SK-N-MC (cell line): ENCODE results near the gene KCNJ8.

ENCODE experiments used
- DNase-seq: peaks from one replicate; pipeline ENCODE4 v3.0.0-alpha.2; 2011; ENCODE audit warnings: low read depth, low spot score
- H3K27ac ChIP-seq: fragments of 200-600 bp; sonication (generic); 2 replicates; pipeline ENCODE4 v1.5.1; 2016; ENCODE audit warnings: mixed run types
- H3K36me3 ChIP-seq: fragments of 200-600 bp; sonication (generic); 2 replicates; pipeline ENCODE4 v1.6.1; 2017; ENCODE audit warnings: antibody characterized with exemption, low read length, mixed read lengths; ENCODE audit not compliant: insufficient read depth
- H3K4me3 ChIP-seq: fragments of 200-600 bp; sonication (generic); 2 replicates; pipeline ENCODE4 v1.5.1; 2016
- H3K9ac ChIP-seq: fragments of 200-600 bp; sonication (generic); 2 replicates; pipeline ENCODE4 v1.8.0; 2017; ENCODE audit warnings: mixed run types, mixed read lengths; ENCODE audit not compliant: insufficient read length
- H3K9me3 ChIP-seq: fragments of 200-600 bp; sonication (generic); 2 replicates; pipeline ENCODE4 v1.6.1; 2017; ENCODE audit warnings: low read depth, mild to moderate bottlenecking, antibody characterized with exemption, low read length, moderate library complexity, mixed read lengths
- EZH2 ChIP-seq: fragments of 200-600 bp; sonication (generic); IDR thresholded peaks from one replicate; pipeline ENCODE4 v1.6.1; 2017; ENCODE audit warnings: antibody characterized with exemption
- FOXP2 ChIP-seq: optimal IDR thresholded peaks from 2 replicates; pipeline ENCODE3; 2011; ENCODE audit warnings: mild to moderate bottlenecking, moderate library complexity; ENCODE audit not compliant: insufficient read depth; ENCODE audit errors: extremely low read length, control extremely low read depth
- POLR2AphosphoS5 ChIP-seq: IDR thresholded peaks from 2 replicates; pipeline ENCODE4 v1.6.1; 2012; ENCODE audit warnings: mild to moderate bottlenecking, low read depth, low read length, borderline replicate concordance

Gene KCNJ8

DNA sequence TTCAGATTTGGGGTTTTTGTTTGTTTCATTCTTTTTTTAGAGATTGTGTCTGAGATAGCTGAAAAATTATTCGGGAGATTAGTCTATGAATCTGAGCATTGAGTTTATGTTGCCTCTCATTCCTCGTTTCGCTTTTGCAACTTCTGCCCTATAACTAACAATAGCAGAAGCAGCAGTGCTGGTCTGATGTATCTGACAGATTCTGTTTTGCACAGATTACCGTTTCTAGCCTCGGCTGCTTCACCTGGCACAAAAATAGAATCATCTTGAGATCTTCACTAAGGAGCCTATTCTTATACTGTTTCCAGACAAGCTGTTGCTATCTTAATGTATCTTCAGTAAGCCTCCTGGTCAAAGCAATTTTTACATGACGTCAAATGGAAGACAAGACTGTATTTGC lies 29.2 kb downstream of the KCNJ8 start:
- DNase-seq: no peak
- Histone ChIP-seq H3K27ac (no peak overlapping the region), H3K36me3 (no peaks in the 10 kb centered on the region), H3K9ac (no peak overlapping the region), H3K4me3 (no peak overlapping the region), H3K9me3 (no peaks in the 10 kb centered on the region)
- TF ChIP-seq EZH2 (no peak), FOXP2 (no peak), POLR2AphosphoS5 (no peak)

DNA sequence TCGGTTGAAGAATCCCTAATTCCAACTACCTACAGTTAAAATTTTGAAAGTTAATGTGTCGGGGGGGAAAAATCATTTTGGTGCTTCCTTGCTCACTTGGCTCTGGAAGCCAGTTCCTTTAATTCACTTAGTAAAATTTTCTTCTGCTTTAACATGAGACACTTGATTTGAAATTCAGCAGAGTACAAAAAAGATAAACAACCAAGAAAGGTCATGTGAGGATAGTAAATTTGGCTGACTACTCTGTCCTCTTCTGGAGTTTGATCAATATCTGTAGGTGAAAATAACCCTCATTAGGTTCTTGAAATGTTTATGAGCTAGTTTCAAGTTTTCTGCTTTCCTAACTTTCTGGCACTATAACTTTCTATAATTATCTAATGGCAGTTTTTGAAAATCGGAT lies 43.4 kb downstream of the KCNJ8 start:
- Histone ChIP-seq H3K4me3 (no peak overlapping the region), H3K9ac (no peak overlapping the region), H3K27ac (no peak overlapping the region), H3K36me3 (no peaks in the 10 kb centered on the region), H3K9me3 (no peaks in the 10 kb centered on the region)
- TF ChIP-seq FOXP2 (no peak), POLR2AphosphoS5 (no peak), EZH2 (no peak)
- DNase-seq: no peak

DNA sequence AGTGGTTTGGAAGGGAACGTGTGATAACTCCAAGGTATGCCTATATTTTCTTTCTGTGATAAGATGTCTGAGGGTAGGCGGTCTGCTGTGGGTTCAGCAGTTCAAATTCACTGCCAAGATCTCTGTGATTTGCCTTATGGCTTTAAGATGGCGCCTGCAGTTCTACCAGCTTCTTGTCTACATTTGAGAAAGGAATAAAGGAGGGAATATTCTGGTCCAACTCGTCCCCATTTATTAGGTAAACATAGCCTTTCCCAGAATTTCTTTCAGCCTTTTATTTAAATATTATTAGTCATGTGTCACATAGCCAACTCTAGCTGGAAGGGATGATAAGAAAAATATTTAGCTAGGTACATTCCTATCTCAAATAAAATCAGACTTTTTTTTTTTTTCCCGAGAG lies 48.8 kb downstream of the KCNJ8 start:
- Histone ChIP-seq H3K9me3 (no peaks in the 10 kb centered on the region), H3K27ac (no peak overlapping the region), H3K36me3 (no peaks in the 10 kb centered on the region), H3K4me3 (no peak overlapping the region), H3K9ac (no peak overlapping the region)
- no peak for DNase-seq
- no peak for TF ChIP-seq FOXP2
- no peak for TF ChIP-seq POLR2AphosphoS5
- no peak for TF ChIP-seq EZH2

DNA sequence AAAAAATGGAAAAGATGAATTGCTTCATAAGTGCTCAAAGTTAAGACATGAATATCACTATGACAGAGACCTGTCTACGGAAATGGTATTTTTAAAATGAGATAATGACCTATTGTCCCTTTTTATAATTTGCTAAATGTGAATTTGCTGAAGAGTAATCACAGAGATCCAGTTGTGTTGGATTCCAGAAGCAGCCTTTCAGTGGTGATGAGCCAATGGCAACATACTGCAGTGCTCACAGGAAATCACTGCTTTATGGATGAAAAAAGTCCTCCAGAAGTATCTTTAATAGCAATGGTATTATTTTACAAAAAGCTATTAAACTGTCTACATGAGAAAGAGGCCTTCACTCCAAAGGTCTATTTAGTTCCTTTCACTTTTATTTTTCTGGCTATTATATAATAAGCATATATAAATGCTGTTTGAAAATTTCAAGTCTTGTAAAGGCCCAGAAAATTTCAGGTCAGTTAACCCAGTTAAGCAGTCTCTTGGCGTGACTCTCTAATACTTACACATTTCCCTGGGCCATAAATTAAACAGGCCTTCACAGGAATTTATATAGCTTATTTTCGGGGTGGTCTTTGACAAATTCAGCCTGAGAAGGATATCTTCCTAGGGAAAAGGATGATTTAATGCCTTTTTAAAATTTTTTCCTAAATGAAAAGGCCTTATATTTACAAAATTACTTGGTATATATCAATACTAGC lies 55.4 kb downstream of the KCNJ8 start:
- Histone ChIP-seq H3K27ac (no peak overlapping the region), H3K4me3 (no peak overlapping the region), H3K36me3 (no peaks in the 10 kb centered on the region), H3K9ac (no peak overlapping the region), H3K9me3 (no peaks in the 10 kb centered on the region)
- DNase-seq: no peak
- TF ChIP-seq EZH2 (no peak), POLR2AphosphoS5 (no peak), FOXP2 (no peak)

DNA sequence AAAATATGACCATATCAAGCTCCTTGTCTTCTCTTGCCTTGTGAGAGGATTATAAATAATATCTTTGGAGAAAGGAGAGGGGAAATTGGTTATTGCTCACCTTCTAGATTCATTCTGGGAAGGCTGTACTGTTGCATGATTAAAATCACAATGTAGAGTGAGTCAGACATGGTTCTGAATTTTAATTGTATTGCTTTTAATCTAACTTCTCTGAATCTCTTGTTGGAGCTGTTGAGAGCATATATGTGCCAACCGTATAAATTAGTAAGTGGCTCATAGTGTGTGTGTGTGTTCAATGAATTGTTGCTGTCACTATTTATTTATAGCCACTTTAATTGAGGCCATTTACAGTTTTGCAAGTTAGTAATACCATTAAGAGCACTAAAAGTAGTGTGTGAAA lies 56.1 kb downstream of the KCNJ8 start:
- Histone ChIP-seq H3K4me3 (no peak overlapping the region), H3K27ac (no peak overlapping the region), H3K36me3 (no peaks in the 10 kb centered on the region), H3K9me3 (no peaks in the 10 kb centered on the region), H3K9ac (no peak overlapping the region)
- TF ChIP-seq FOXP2 (no peak), EZH2 (no peak), POLR2AphosphoS5 (no peak)
- no peak for DNase-seq

DNA sequence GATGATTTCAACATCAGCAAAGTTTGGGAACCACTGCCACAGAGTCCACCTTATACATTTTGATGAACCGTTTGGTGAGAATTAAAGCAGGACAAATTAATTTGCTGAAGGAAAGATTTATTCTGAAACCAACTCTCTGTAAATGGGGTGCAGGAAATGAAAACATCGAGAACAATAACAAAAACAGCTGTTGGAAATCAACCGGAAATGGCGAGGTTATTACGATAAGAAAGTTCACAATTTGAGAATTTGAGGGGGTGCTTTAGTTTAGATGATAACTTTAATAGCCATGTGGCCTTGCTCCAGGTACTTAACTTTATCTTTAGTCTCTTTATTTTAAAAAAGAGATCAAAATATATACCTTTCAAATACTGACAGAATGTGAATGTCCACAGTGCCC lies 56.7 kb downstream of the KCNJ8 start:
- Histone ChIP-seq H3K27ac (no peak overlapping the region), H3K36me3 (no peaks in the 10 kb centered on the region), H3K9me3 (no peaks in the 10 kb centered on the region), H3K9ac (no peak overlapping the region), H3K4me3 (no peak overlapping the region)
- no peak for DNase-seq
- TF ChIP-seq EZH2 (no peak), POLR2AphosphoS5 (no peak), FOXP2 (no peak)

DNA sequence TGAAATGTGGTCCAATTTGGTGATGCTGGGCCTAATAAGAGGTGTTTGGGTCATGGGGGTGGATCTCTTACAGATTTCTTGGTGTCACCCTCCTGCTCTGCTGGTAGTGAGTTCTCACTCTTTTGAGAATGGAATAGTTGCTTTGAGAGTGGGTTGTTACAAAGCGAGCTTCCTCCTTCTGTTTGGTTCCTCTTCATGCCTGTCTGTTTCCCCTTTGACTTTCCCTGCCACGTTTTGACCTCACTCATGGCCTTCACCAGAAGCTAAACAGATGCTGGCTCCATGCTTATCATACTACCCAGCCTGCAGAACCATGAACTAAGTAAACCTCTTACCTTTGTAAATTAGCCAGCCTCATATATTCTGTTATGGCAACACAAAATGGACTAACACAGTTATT lies 59.1 kb downstream of the KCNJ8 start:
- H3K27ac ChIP-seq: no peak overlapping the region
- no peak overlapping the region for H3K9ac ChIP-seq
- H3K9me3 ChIP-seq: no peaks in the 10 kb centered on the region
- no peak for DNase-seq
- no peaks in the 10 kb centered on the region for H3K36me3 ChIP-seq
- TF ChIP-seq EZH2 (no peak), FOXP2 (no peak), POLR2AphosphoS5 (no peak)
- H3K4me3 ChIP-seq: no peak overlapping the region
